H9 (cell line): ENCODE results near the gene MTOR. TPM values are rescaled to one million over a fixed set of nuclear protein-coding genes. Genes with fewer than 3 reads are reported as not detected.

Experiments used
- DNase-seq: peaks from one replicate; pipeline ENCODE4 v3.0.0-alpha.2; 2017
- H2AFZ ChIP-seq: one replicate; pipeline ENCODE4 v1.6.1; 2013; ENCODE audit warnings: mild to moderate bottlenecking, low read length, control low read depth, moderate library complexity
- H2AK5ac ChIP-seq: 2 replicates; pipeline ENCODE4 v1.6.1; 2013; ENCODE audit warnings: low read length, control low read depth, mixed read lengths; ENCODE audit not compliant: insufficient read length
- H2BK120ac ChIP-seq: one replicate; pipeline ENCODE4 v1.6.1; 2013; ENCODE audit warnings: low read depth, mild to moderate bottlenecking, low read length, control low read depth, inconsistent platforms; ENCODE audit not compliant: poor library complexity, severe bottlenecking
- H2BK12ac ChIP-seq: 2 replicates; pipeline ENCODE4 v1.6.1; 2013; ENCODE audit warnings: low read length, control low read depth, mixed read lengths, low read depth; ENCODE audit not compliant: insufficient read length
- H2BK15ac ChIP-seq: 2 replicates; pipeline ENCODE4 v1.6.1; 2013; ENCODE audit warnings: low read depth, low read length, control low read depth
- H2BK20ac ChIP-seq: one replicate; pipeline ENCODE4 v1.6.1; 2013; ENCODE audit warnings: low read depth, mild to moderate bottlenecking, low read length, control low read depth, inconsistent platforms; ENCODE audit not compliant: poor library complexity, severe bottlenecking
- H2BK5ac ChIP-seq: 2 replicates; pipeline ENCODE4 v1.6.1; 2013; ENCODE audit warnings: low read length, control low read depth, mixed read lengths; ENCODE audit not compliant: insufficient read length
- H3K14ac ChIP-seq: 2 replicates; pipeline ENCODE4 v1.6.1; 2013; ENCODE audit warnings: low read length, control low read depth; ENCODE audit not compliant: insufficient read depth
- H3K18ac ChIP-seq: 2 replicates; pipeline ENCODE4 v1.6.1; 2013; ENCODE audit warnings: low read depth, mild to moderate bottlenecking, mixed read lengths, low read length, control low read depth; ENCODE audit not compliant: insufficient read length
- H3K23ac ChIP-seq: 2 replicates; pipeline ENCODE4 v1.6.1; 2013; ENCODE audit warnings: low read length, control low read depth, mixed read lengths, low read depth; ENCODE audit not compliant: insufficient read length
- H3K23me2 ChIP-seq: 2 replicates; pipeline ENCODE4 v1.6.1; 2013; ENCODE audit warnings: low read depth, mild to moderate bottlenecking, mixed read lengths, low read length, control low read depth; ENCODE audit not compliant: insufficient read length, poor library complexity, severe bottlenecking
- H3K27ac ChIP-seq: 2 replicates; pipeline ENCODE4 v1.5.1; 2013; ENCODE audit warnings: low read length, control low read depth, mixed read lengths, low read depth; ENCODE audit not compliant: insufficient read length
- H3K27me3 ChIP-seq: 2 replicates; pipeline ENCODE4 v1.6.1; 2013; ENCODE audit warnings: low read length, control low read depth, inconsistent platforms; ENCODE audit not compliant: insufficient read depth
- H3K4ac ChIP-seq: 2 replicates; pipeline ENCODE4 v1.6.1; 2013; ENCODE audit warnings: low read depth, mild to moderate bottlenecking, control low read depth, inconsistent platforms, low read length, moderate library complexity
- H3K4me1 ChIP-seq: 2 replicates; pipeline ENCODE4 v1.6.1; 2013; ENCODE audit warnings: low read length, control low read depth, inconsistent platforms; ENCODE audit not compliant: insufficient read depth
- H3K4me2 ChIP-seq: 2 replicates; pipeline ENCODE4 v1.6.1; 2013; ENCODE audit warnings: low read length, control low read depth, mixed read lengths; ENCODE audit not compliant: insufficient read length, insufficient read depth
- H3K56ac ChIP-seq: 2 replicates; pipeline ENCODE4 v1.6.1; 2013; ENCODE audit warnings: low read depth, mild to moderate bottlenecking, mixed read lengths, low read length, control low read depth; ENCODE audit not compliant: insufficient read length
- H3K79me1 ChIP-seq: 2 replicates; pipeline ENCODE4 v1.6.1; 2013; ENCODE audit warnings: low read depth, mild to moderate bottlenecking, moderate library complexity, low read length, control low read depth, inconsistent platforms; ENCODE audit not compliant: insufficient read depth, poor library complexity, severe bottlenecking
- H3K79me2 ChIP-seq: 2 replicates; pipeline ENCODE4 v1.6.1; 2013; ENCODE audit warnings: low read length, control low read depth, inconsistent platforms; ENCODE audit not compliant: insufficient read depth
- H3K9ac ChIP-seq: 2 replicates; pipeline ENCODE4 v1.6.1; 2013; ENCODE audit warnings: low read length, control low read depth, mixed read lengths; ENCODE audit not compliant: insufficient read length; ENCODE audit errors: extremely low read depth
- H3K9me3 ChIP-seq: one replicate; pipeline ENCODE4 v1.6.1; 2013; ENCODE audit warnings: low read depth, low read length, inconsistent platforms; ENCODE audit not compliant: control insufficient read depth
- H3T11ph ChIP-seq: one replicate; pipeline ENCODE4 v1.6.1; 2013; ENCODE audit warnings: mild to moderate bottlenecking, low read length, control low read depth, inconsistent platforms
- H4K20me1 ChIP-seq: one replicate; pipeline ENCODE4 v1.6.1; 2013; ENCODE audit not compliant: control insufficient read depth, insufficient read length, insufficient read depth
- H4K5ac ChIP-seq: 2 replicates; pipeline ENCODE4 v1.6.1; 2013; ENCODE audit warnings: low read depth, mild to moderate bottlenecking, mixed read lengths, low read length, control low read depth; ENCODE audit not compliant: insufficient read length
- H4K8ac ChIP-seq: replicated peaks from 2 replicates; pipeline ENCODE4 v1.6.1; 2013; ENCODE audit warnings: low read length, control low read depth, mixed read lengths, low read depth; ENCODE audit not compliant: insufficient read length
- H4K91ac ChIP-seq: 2 replicates; pipeline ENCODE4 v1.6.1; 2013; ENCODE audit warnings: low read depth, mild to moderate bottlenecking, moderate library complexity, mixed read lengths, low read length, control low read depth; ENCODE audit not compliant: insufficient read length
- H3K27ac Mint-ChIP-seq, 3 experiments: 2 replicates in 2 of 3; 3 replicates in 1 of 3; pipeline ENCODE4 v1.8.0; 2020 to 2021; ENCODE audit warnings: mixed read lengths in 3 of 3, mild to moderate bottlenecking in 1 of 3, moderate library complexity in 1 of 3
- H3K27me3 Mint-ChIP-seq: 2 replicates; pipeline ENCODE4 v1.8.0; 2021; ENCODE audit warnings: low read depth, mild to moderate bottlenecking, moderate library complexity, mixed read lengths
- H3K36me3 Mint-ChIP-seq, 3 experiments: 2 replicates in 2 of 3; 3 replicates in 1 of 3; pipeline ENCODE4 v1.8.0; 2020 to 2021; ENCODE audit warnings: low read depth in 3 of 3, mixed read lengths in 3 of 3; ENCODE audit not compliant: insufficient read depth in 1 of 3
- H3K4me1 Mint-ChIP-seq, 2 experiments: 2 replicates each; pipeline ENCODE4 v1.8.0; 2020; ENCODE audit warnings: mixed read lengths in 2 of 2
- H3K4me3 Mint-ChIP-seq, 2 experiments: 2 replicates in 1 of 2; 3 replicates in 1 of 2; pipeline ENCODE4 v1.8.0; 2020 to 2021; ENCODE audit warnings: mild to moderate bottlenecking in 2 of 2, mixed read lengths in 2 of 2, moderate library complexity in 1 of 2
- H3K9me3 Mint-ChIP-seq, 2 experiments: 2 replicates in 1 of 2; 3 replicates in 1 of 2; pipeline ENCODE4 v1.8.0; 2020; ENCODE audit warnings: mild to moderate bottlenecking in 2 of 2, mixed read lengths in 2 of 2, moderate library complexity in 1 of 2
- WGBS: extraction: QIAGEN DNeasy Blood & Tissue Kit; methylation state at CpG from one replicate; pipeline ENCODE4 v1.1.7; 2013; ENCODE audit warnings: missing lambda C conversion rate, low lambda C conversion rate, mixed read lengths; ENCODE audit not compliant: insufficient read length; ENCODE audit errors: extremely low coverage; 5-methylcytosine and 5-hydroxymethylcytosine counted together
- total RNA-seq: library from RNA; stranded (reverse); gene quantifications from 2 replicates; pipeline ENCODE4 v1.2.1, GENCODE V29; 2021
- TF ChIP-seq, protein P1 (sequence below): fragments of 200-600 bp; sonication (generic); conservative IDR thresholded peaks from 3 replicates; pipeline ENCODE4 v1.8.0; 2021; ENCODE audit warnings: antibody characterized with exemption, mild to moderate bottlenecking

MTOR gene
- total RNA-seq, 1 experiment from 2014 or later, result 67.5 TPM

DNA sequence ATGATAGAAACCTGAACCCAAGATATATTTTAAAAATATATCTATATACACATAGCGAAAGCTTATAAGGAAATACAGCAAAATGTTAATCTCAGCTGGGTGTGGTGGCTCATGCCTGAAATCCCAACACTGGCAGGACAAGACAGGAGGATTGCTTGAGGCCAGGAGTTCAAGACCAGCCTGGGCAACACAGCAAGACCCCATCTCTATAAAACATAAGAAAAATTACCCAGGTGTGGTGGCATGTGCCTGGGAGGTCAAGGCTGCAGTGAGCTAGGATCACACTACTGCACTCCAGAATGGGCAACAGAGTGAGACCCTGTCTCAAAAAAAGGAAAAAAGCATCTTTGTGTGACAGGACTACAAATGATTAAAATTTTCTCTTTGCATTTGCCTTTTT, 196.6 kb downstream of the MTOR start:
- no peak overlapping the region for H3T11ph ChIP-seq
- TF ChIP-seq, protein P1, sequence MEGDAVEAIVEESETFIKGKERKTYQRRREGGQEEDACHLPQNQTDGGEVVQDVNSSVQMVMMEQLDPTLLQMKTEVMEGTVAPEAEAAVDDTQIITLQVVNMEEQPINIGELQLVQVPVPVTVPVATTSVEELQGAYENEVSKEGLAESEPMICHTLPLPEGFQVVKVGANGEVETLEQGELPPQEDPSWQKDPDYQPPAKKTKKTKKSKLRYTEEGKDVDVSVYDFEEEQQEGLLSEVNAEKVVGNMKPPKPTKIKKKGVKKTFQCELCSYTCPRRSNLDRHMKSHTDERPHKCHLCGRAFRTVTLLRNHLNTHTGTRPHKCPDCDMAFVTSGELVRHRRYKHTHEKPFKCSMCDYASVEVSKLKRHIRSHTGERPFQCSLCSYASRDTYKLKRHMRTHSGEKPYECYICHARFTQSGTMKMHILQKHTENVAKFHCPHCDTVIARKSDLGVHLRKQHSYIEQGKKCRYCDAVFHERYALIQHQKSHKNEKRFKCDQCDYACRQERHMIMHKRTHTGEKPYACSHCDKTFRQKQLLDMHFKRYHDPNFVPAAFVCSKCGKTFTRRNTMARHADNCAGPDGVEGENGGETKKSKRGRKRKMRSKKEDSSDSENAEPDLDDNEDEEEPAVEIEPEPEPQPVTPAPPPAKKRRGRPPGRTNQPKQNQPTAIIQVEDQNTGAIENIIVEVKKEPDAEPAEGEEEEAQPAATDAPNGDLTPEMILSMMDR, result no peak
- H4K20me1 ChIP-seq, result no peaks in the 10 kb centered on the region
- peaks cover 45 to 80% (median 62%) of the 10 kb centered on the region in 3 experiments for H3K36me3 Mint-ChIP-seq
- H3K9ac ChIP-seq, result no peak overlapping the region
- no peak overlapping the region for H3K14ac ChIP-seq
- no peak overlapping the region for H3K4me3 Mint-ChIP-seq
- H2BK5ac ChIP-seq, result no peak overlapping the region
- no peaks in the 10 kb centered on the region for H3K79me1 ChIP-seq
- no peak overlapping the region for H3K4me2 ChIP-seq
- no peaks in the 10 kb centered on the region for H3K4me1 ChIP-seq
- no peaks in the 10 kb centered on the region for H3K9me3 Mint-ChIP-seq
- no peak overlapping the region for H3K18ac ChIP-seq
- peaks cover 4% of the 10 kb centered on the region in 2 experiments for H3K4me1 Mint-ChIP-seq
- H3K27ac Mint-ChIP-seq, result no peak overlapping the region
- no peak overlapping the region for H4K91ac ChIP-seq
- H2BK120ac ChIP-seq, result no peak overlapping the region
- no peak overlapping the region for H2BK20ac ChIP-seq
- H3K4ac ChIP-seq, result no peak overlapping the region
- H3K79me2 ChIP-seq, result no peaks in the 10 kb centered on the region
- no peak overlapping the region for H2AFZ ChIP-seq
- H2BK12ac ChIP-seq, result no peak overlapping the region
- H4K5ac ChIP-seq, result no peak overlapping the region
- WGBS, result no CpG with 5 or more reads among the region's 1 CpG
- H3K23ac ChIP-seq, result no peak overlapping the region
- H2AK5ac ChIP-seq, result no peak overlapping the region
- no peak overlapping the region for H3K27ac ChIP-seq
- no peaks in the 10 kb centered on the region for H3K27me3 Mint-ChIP-seq
- H3K9me3 ChIP-seq, result no peaks in the 10 kb centered on the region
- H4K8ac ChIP-seq, result no peak overlapping the region
- DNase-seq, result no peak
- no peaks in the 10 kb centered on the region for H3K27me3 ChIP-seq
- no peak overlapping the region for H2BK15ac ChIP-seq
- H3K23me2 ChIP-seq, result no peaks in the 10 kb centered on the region
- no peak overlapping the region for H3K56ac ChIP-seq
